HG03342 (cell line): ENCODE measurements around the gene ADA.
"Not testable (repeated sequence)": the region's sequence is repeated elsewhere in the genome, so short reads cannot be mapped to it uniquely, and the experiment has no call there.

ENCODE experiments used
- ATAC-seq: cut with Tn5 transposase; IDR thresholded peaks from one replicate; pipeline ENCODE4 v1.9.1; 2021; ENCODE audit warnings: mild to moderate bottlenecking, moderate library complexity; ENCODE audit not compliant: unreplicated experiment

Gene ADA

DNA sequence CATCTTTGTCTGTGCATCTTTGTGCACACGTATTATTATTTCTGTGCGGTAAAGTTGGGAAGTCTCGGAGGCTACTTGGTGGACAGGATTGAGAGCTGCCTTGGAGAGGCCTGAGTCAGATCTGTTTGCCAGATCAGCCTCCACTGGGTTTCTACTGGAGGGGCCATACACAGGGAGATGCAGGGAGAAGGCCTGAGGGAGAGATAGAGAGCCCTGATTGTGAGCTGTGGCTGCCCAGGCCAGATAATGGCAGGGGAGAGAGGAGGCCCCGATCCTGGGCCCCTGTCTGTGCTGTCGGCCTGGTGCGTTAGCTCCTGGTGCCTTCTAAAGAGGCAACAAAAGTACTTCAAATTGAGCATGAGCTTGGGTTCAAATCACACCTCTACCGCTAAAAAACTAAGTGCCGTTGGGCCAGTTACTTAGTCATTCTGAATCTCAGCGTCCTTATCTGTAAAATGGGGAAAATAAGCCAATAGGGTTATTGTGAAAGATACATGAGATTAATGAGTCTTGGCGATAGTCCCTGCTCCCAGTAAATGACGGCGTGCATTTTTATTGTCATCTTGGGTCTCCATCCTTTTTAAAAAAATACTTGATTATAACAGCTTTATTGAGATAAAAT lies 27.6 kb upstream of the ADA start:
- no peak for ATAC-seq

DNA sequence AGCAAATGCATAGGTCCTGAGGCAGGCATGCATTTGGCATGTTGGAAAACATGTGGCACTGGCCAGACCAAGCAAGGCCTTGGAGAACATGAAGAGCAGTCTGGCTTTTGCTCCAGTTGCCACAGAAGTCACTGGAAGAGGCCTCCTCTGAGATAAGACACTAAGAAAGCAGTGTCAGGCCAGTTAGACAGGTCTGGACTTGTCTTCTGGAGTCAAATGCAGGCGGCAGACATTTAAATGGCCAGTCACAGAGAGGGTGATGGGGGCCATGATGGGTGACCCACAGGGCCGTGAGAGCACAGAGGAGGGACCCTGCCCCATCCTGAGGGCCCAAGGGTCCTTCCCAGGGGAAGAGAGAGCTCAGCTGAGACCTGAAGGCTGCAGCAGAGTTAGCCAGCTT lies 26.7 kb upstream of the ADA start:
- ATAC-seq = no peak

GRCh38 chr20:44672318-44672902 lies 20.9 kb upstream of the ADA start:
- not testable (repeated sequence) for ATAC-seq

DNA sequence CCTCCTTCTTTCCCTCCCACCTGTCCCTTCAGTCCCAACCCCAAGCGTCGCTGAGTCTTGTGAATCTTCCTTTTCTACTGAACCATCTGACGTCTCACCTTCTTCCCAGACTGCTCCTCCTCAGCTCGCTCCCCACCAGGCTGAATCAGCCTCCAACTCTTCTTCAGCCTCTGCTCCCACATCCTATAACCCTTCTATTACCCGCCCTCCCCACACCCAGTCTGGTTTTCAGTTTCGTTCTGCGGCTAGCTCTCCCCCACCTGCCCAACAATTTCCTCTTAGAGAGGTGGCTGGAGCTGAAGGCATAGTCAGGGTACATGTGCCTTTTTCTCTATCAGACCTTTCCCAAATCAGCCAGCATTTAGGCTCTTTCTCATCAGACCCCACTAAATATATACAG lies 20.0 kb upstream of the ADA start:
- ATAC-seq = not testable (repeated sequence)

- ATAC-seq = not testable (repeated sequence)
These were observed 19.4 kb upstream of the ADA start for GRCh38 chr20:44670851-44671250.

GRCh38 chr20:44666066-44666465 lies 14.6 kb upstream of the ADA start:
- no peak for ATAC-seq

DNA sequence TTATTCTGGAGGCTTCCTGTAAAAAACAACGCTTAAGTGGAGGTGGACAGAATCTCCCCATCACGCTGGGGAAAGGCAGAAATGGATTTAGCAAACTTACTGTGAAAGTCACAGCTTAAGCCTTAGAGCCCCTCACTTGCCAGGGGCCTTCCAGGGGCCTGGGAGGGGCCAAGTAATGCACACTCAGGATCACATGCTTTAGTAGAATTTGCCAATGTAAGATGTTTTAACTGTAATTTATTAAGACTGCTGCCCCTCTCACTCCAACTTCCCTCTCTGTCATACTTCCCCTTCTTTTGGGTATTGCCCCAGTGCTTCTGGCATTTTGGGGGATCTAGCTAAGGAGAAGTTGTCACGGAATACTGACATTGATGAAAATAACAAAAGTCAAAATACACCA lies 12.6 kb upstream of the ADA start:
- no peak for ATAC-seq

GRCh38 chr20:44662261-44662660 lies 10.8 kb upstream of the ADA start:
- ATAC-seq = no peak

- ATAC-seq = no peak
These were observed 9.1 kb upstream of the ADA start for GRCh38 chr20:44660581-44660980.

GRCh38 chr20:44659931-44660330 lies 8.4 kb upstream of the ADA start:
- no peak for ATAC-seq

- no peak for ATAC-seq
These were observed 7.3 kb upstream of the ADA start for GRCh38 chr20:44658810-44659209.

- no peak for ATAC-seq
These were observed 6.4 kb upstream of the ADA start for GRCh38 chr20:44657875-44658274.

GRCh38 chr20:44656448-44656847 lies 4.9 kb upstream of the ADA start:
- no peak for ATAC-seq

DNA sequence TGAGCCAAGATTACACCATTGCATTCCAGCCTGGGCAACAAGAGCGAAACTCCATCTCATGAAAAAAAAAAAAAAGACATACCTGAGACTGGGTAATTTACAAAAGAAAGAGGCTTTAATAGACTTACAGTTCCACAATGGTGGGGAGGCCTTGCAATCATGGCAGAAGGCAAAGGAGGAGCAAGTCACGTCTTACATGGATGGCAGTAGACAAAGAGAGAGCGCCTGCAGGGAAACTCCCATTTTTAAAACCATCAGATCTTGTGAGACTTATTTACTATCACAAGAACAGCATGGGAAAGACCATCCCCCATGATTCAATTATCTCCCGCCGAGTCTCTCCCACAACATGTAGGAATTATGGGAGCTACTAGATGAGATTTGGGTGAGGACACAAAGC lies 2.7 kb upstream of the ADA start:
- not testable (repeated sequence) for ATAC-seq

- ATAC-seq = no peak
These were observed 2.0 kb upstream of the ADA start for GRCh38 chr20:44653546-44653945.

DNA sequence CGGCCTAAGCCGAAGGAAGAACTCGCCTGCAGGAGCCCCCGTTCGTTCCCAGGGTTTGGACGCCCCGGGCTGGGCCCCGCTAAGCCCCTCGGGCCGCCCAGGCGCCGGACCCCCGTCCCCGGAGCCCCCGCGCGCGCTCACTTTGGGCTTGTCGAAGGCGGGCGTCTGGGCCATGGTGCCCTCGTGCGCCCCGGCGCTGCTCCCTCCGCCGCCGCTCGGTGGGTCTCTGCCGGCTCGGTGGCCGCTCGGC lies 140 bp downstream of the ADA start:
- no peak for ATAC-seq

DNA sequence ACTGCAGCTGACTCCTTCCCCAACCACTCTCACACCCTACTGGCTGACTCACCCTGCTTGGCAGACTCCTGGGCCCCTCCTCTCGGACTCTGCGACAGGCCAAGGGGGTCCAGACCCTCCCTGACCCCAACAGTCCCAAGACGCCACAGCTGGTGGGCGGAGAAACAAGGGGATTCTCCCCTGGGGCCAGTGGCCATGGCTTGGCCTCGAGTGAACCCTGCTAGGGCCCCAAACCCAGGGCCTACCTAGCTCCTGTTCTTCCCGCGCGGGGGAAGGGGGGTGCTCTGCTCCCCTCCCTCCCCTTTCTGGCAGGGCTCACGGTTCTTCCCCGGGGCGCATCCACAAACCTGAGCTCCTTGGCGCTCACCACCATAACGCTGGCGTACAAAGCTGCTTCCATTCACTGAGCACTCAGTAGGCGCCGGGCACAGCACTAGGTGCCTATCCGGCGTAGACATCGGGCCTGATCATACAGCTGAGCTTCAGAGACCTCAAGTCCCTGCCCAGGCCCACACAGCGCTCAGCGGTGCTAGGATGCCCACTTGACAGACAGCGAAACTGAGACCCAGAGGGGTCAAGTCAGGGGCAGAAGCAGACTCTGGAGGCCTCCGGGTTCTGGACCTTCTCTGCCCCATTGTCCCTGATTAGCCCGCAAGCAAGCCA lies 597 bp downstream of the ADA start:
- no peak for ATAC-seq

DNA sequence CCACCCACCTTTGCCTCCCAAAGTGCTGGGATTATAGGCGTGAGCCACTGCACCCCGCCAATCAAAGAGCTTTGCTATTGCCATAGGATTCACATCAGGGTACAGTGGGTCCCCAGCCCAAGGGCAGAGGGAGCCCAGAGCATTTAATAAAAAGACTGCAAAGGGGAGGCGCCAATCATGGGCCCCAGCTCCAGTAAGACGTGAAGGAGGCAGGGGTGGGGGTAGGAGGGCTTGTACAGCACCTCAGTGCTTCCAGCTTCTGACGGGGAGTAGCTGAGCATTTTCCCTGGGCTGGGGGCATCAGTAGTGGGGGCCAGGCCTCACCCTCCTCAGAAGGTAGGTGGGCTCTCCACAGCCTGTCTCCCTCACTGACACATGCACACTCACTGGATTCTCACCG lies 1.5 kb downstream of the ADA start:
- ATAC-seq = no peak

DNA sequence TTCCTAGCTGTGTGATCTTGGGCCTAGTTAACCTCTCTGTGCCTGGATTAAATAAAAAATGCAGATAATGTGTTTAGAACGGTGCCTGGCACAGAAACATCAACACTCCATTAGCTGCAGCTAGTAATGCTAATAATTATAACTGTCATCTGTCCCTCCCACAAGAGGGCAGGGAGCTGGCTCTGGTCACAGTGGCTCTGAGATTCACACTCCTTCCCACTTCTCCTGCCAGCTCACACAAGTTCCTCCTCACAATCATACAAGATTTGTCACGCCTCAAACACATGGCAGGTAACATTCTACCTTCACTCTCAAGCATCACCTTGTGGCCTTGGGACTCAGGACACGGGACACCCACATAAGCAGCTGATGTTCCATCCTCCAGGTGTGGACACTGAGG lies 2.4 kb downstream of the ADA start:
- ATAC-seq = no peak

GRCh38 chr20:44648579-44648978 lies 2.9 kb downstream of the ADA start:
- no peak for ATAC-seq

GRCh38 chr20:44648068-44648467 lies 3.4 kb downstream of the ADA start:
- no peak for ATAC-seq

DNA sequence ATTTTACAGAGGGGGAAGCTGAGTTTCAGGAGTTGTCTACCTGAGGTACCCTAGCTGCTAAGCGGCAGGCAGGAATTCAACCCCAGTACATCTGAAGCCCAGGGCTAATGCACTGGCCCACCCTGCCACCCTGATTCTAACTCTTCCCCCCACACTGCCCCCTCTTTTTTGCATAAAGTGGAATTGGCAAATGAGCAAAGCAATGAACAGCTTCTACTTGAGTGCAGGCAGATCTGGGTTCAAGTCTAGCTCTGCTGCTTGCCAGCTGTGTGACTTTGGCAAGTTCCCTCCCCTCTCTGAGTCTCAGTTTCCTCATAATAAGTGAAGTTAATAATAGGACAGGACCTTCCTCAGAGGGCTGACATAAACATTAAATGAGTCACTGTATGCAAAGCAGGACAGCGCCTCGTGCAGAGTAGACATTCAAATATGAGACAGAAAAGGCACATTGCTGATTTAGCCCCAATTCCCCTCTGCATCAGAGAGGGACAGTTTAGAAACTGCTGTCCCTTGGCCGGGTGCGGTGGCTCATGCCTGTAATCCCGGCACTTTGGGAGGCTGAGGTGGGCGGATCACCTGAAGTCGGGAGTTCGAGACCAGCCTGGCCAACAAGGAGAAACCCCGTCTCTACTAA lies 4.7 kb downstream of the ADA start:
- peak; percentile 61 for ATAC-seq
